GM18499 (cell line): ENCODE results near the gene SLC16A8.
"Not testable (repeated sequence)": the region's sequence is repeated elsewhere in the genome, so short reads cannot be mapped to it uniquely, and the experiment has no call there.

Source experiments
- ATAC-seq: cut with Tn5 transposase; IDR thresholded peaks from one replicate; pipeline ENCODE4 v1.9.1; 2021; ENCODE audit warnings: moderate number of reproducible peaks; ENCODE audit not compliant: insufficient read depth, unreplicated experiment

SLC16A8 gene

DNA sequence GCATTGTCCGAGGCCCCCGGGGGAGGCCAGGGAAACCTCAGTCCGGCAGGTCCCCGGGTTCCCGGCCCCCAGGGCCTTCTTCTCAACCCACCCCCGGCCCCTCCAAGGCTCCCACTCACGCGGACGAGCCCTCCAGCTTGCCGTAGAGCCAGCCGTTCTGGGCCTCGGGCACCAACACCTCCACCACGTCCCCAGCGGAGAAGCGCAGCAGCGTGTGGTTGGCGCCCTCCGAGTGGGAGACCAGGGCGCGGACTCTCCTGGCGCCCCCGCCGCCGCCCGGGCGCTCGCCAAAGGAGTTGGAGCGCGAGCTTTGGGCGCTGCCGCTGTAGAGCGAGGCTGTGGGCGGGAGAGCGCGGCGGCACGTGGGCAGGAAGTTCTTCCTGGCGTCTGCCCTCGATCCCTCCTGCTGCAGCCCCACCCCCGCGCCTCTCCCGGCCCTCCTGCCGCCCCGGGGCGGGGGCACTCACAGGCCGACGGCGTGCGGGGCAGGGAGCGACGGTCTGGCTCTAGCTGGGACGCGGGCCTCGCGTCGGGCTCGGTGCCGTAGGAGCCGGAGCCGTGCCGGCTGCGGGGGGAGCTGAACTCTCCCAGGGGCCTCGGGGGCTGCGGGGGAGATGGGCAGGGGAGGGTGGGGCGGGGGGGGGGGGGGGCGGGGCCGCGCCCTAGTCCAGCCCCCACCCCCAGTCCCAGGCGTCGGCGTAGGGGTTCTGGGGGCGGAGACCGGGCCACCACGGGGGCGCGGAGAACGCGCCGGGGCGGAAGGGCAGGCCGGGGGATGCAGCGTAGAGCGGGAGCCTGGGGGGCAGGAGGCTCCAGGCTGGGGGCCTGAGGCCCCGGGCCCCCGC lies 4.9 kb upstream of the SLC16A8 start:
- ATAC-seq: no peak

DNA sequence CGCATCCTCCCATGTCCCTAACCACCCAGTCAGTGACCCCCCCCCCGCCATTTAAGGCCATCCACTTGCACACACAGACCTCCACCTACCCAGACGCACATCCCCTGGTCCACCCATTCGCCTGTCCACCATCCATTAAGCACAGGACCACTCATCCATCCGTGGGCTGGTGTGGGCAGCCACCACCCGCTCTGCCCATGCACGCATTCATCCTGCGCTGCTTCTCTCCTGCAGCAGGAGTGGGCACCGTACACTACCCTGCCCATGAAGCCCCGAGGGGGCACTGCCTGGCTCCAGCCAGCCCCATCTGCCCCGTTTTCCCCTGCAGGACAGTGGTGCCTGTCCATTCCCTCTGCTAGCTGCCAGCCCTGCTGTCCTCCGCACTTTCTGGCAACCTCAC lies 3.9 kb upstream of the SLC16A8 start:
- no peak for ATAC-seq

DNA sequence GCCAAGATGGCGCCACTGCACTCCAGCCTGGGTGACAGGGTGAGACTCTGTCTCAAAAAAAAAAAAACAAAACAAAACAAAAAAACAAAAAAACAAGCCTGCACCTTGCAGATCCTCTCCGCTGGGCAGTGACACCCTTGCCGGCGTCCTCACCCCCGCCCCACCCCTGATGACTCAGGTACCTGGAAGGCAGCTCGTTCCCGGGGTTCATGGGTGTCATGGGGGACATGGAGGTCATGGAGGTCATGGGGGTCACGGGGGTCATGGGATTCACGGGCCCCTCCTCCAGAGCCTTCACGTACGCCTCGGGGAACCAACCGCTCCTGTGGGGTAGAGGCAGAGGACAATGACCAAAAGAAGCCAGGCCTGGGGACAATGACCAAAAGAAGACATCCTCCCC lies 3.0 kb upstream of the SLC16A8 start:
- ATAC-seq: no peak

DNA sequence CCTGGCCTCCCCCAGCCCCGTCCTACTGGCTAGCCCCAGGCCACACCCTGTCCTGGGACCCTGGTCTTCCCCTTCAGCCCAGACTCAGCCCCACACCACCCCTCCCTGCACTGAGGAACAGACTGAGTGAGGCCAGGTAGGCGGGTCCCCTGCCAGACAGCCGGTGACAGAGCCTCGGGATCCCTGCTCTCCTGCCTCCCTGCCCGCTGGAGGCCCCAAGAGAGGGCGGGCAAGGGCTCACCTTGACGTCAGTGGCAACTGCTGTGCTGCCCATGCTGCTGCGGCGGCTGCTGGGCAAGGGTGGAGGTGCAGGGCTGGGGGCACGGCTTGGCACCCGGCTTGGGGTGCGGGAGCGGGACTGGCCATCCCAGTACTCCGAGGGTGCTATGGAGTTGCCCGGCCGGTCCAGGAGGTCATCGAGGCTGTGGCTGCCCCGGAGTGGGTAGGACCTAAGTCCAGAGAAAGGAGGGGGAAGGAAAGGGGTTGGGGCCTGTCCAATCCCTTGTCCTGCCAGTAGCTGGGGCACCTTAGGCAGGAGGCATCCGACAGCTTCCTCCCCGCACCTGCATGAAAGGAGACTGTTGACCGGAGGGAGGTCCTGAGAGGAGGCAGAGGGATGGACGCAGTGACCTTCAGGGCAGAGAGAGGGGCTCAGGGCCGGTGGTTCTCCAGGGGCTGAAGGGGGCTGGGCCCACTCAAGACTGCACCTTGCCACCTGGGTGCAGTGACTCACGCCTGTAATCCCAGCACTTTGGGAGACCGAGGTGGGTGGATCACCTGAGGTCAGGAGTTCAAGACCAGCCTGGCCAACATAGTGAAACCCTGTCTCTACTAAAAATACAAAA lies 2.2 kb upstream of the SLC16A8 start:
- no peak for ATAC-seq

DNA sequence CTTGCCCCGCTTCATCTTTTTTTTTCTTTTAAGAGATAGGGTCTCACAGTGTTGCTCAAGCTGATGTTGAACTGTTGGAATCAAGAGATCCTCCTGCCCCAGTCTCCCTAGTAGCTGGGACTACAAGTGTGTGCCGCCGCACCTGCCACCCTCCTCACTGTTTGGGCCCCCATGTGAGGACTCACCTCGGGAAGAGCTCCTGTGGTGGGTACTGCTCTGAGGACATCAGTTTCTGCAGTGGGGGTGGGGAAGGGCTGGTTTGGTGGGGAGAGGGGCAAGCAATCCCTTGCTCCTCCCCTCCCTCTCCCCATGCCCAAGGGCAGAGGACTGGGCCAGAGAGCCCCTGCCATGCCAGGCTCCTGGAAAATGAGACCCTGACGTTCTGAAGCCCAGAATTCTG lies 1.5 kb upstream of the SLC16A8 start:
- ATAC-seq: no peak

DNA sequence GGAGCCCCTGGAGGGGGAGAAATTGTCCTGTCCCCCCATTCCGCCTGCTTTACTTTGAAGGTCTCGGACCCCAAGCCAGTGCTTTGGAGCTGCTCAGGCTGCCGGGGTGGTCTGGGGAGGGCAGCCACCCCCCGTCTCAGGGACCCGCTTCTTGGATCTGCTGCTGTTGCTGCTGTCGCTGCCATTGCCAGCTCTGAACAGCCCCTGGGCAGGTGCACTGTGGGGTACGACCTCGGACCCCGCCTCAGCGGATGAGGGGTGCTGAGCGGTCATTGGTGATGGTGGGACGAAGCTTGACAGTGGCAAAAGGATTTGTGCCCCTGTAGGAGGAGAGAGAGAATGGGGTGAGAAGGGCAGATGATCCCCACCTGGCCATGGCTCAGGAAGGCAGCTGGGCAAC lies 1.1 kb upstream of the SLC16A8 start:
- no peak for ATAC-seq

DNA sequence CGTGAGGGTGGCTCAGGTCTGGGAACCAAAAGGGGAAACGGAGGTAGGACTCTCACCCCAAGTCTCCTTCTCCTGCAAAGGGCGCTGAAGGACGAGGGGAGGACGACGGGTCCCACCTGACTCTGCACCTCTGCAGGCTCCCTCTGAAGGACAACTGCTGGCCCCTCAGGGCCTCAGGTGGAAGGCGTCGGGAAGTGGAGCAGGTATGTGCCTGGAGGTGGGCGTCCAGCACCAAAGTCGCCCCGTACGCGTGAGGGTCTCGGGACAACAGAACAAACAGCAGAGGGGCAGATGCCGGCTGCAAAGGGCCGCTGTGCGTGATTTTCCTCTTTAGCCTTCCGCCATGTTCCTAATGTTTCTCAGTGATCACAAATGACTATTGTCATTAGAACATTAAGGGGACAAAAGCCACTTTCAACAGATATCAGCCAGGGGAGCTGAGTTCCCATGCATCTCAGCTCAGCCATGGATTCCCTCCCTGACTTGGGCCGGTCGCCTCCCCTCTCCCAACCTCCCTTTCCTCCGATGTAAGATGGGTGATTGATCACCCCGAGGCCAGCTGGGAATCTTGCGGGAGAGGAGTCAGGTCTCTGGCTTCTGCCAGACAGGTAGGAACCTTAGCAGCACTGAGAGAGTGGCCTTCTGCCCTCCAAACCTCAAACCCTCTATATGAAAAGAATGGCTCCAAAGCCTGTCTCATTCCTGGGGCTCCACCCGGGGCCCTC lies 836 bp downstream of the SLC16A8 start:
- no peak for ATAC-seq

DNA sequence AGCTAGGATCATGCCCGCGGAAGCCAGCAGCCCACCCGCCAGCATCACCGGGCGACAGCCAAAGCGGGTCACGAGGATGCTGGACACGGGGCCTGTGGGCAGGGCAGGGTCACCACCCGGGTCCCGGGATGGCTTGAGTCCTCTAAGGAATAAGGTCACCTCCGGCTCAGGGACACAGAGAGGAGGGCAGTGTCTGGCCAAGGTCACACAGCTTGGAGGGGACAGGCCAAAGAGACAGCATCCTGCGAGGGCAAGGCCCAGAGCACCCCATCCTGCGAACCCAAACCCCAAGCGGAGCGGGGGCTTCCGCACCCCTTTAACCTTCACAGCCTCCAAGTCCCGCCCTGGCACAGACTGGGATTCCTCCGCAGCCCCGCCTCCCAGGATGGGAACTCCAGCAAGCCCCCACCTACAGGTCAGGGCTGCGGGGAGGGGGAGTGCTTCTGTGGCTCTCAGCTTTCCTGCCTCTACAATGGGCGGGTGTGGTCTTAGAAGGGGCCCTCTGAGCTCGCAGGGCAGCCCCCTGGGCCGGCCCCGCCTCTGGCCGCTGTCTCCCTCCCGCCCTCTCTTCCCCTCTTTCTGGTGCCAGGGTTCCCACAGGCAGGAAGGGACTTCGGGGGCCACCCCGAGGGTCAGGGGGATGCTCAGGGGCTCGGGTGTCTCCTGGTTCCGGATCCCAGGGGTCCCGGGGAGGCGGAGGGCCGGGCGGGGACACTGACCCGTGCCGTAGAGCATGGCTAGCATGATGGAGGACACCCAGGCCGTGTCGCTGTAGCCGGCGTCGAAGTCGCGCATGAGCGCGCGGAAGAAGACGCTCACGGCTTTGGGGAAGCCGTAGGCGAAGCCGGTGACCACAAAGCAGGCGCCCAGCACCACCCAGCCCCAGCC lies 1.8 kb downstream of the SLC16A8 start:
- ATAC-seq: no peak

DNA sequence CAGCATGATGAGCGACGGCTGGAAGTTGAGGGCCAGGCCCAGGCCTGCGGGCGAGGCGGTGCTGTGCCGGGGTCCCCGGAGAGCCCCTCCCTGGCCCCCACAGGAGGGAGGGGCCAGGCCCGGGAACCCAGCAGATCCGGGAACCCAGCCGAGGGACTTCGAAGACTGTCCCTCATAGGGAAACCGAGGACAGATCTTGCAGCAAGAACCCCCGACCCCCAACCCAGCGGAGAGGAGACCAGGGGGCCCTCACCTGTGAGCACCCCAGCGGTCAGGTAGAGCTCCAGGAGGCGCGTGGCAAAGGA lies 2.4 kb downstream of the SLC16A8 start:
- no peak for ATAC-seq

DNA sequence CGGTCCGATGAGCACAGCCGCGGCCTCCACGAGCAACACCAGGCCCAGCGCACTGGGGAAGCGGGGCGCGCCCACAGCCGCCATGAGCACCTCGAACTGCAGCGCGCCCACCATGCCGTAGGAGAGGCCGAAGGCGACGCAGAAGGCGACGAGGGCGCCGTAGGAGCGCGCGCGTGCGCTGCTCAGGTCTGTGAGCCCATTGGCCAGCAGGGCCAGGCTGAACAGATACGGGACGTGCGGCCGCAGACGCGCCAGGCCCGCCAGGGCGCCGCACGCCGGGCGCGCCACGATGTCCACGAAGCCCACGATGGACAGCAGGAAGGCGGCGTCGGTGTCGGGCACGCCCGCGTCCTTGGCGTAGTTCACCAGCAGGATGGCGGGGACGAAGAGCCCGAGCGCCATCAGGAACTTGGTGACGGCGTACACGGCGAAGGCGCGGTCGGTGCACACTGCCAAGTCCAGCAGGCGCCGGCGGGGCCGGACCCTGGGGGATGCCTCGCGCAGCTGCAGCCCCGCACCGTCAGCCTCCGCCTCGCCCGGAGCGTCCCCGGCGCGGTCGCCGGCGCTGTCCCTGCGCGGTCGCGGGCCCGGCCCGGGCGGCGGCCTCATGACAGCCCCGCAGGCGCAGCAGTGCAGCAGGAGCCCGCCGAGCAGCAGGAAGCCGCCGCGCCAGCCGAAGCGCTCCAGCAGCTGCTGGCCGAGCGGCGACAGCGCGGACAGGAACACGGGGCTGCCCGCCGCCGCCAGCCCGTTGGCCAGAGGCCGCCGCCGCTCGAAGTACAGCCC lies 2.9 kb downstream of the SLC16A8 start:
- ATAC-seq: no peak

DNA sequence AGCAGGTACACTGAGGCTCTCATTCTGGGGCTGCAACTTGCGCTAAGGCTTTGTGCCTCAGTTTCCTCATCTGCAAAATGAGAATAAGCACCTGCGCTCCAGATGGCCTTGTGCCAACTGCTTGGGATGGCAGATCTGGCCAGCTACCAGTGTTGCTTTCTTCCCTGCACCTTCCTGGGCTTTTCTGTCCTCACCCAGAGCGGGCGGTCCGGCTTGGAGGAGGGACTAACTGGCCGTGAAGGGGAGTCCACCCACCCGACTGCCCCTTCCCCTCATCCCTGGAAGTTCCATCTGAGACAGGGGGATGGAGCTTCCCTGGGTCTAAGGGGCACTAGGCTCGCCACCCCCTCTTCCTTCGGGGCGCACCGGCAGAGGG lies 3.5 kb downstream of the SLC16A8 start:
- ATAC-seq: no peak

DNA sequence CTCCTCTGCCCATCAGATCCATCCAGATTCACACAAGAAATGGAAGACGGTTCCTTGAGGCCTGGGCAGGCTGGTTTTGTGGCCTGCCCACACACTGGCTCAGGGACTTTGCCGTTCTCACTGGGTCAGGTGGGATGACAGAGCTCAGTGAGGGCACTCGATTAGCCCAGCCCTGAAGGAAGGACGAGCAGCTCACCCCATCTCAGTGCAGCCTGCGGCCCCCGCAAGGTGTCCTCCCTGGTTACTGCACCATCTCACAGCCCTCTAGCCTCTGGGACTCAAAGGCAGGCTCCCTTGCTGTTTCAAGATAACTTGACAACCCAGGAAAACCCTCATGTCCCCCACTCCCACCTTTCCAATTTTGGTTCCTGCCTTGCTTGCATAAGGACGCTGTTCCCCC lies 4.2 kb downstream of the SLC16A8 start:
- no peak for ATAC-seq

DNA sequence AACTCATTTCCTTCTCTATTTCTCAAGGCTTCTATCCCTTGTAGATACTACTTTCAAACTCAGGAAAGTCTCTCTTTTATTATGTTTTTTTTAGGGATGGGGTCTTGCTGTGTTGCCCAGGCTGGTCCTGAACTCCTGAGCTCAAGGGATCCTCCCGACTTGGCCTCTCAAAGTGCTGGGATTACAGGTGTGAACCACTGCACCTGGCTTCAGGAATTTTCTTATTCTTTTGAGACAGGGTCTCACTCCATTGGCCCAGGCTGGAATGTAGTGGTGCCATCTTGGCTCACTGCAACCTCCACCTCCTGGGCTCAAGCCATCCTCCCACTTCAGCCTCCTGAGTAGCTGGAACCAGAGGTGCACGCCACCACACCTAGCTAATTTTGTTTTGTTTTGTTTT lies 4.8 kb downstream of the SLC16A8 start:
- ATAC-seq: not testable (repeated sequence)

DNA sequence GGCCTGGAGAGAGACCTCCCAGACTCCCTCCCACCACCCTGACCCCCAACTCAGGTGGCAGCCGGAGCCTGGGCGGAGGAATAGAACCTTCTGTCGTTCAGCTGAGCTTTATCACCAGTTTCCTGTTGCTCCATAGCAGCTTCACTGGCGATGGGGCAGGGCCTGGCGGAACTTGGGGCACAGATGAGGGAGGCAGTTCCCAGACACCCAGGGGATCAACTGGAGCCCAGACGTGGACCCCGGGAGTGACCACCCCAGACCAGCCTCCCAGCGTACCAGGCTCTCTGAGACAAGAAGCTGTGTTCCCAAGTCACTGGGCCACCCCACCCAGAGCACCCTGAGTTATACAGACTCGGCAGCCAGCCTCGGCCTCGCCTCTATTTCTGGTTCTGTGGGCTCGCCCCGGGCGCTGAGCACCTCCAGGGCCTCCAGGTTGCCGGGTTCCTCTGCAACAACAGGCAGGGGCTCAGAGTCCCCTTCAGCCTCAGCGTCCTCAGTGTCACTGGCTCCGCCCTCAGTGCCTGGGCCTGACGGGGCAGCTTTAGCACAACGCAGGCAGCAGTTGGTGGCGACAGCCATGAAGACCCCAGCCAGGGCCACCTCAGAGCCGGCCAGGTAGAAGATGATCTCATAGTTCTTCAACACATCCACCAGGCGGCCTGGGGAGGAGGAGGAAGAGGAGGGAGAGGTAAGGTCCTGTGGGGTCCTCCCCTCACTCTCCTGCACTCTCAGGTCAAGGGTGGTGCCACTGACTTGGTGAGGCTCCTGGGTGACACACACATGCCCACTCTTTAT lies 5.7 kb downstream of the SLC16A8 start:
- ATAC-seq: no peak

DNA sequence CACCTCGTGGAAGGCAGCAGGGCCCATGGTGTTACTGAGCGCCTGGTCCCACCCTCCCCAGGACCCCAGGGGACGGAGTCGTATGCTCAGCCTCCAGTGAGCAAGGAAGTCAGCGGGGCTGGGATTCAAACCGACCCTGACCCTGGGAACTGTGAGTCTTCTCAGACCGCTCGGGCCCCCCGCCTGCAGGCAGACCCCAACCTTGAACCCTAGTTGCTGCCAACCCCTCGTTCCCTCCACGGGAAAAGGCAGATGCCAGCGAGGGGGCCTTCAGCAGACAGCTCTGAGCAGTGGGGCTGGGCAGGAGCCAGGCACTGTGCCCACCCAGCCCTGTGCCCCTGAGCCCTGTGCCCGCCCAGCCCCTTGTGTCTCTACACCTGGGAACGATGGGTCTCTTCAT lies 6.4 kb downstream of the SLC16A8 start:
- no peak for ATAC-seq

DNA sequence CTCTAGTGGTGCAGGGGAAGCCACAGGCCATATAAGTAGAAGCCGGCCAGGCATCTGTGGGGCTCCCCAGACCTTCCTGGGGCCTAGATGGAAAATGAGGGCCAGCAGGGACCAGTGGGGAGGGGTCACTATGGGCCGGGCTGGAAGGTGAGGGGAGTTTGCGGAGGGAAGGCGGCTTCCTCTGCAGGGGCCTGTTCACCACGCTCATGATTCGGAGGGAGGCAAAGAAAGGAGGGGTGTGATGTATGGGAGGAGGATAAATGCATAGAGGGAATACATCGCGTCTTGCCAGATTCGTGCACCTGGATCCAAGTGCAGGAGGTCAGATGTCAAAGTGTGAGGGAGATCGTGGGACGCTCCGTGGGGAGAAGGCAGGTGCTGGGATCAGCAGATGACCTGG lies 6.9 kb downstream of the SLC16A8 start:
- no peak for ATAC-seq

DNA sequence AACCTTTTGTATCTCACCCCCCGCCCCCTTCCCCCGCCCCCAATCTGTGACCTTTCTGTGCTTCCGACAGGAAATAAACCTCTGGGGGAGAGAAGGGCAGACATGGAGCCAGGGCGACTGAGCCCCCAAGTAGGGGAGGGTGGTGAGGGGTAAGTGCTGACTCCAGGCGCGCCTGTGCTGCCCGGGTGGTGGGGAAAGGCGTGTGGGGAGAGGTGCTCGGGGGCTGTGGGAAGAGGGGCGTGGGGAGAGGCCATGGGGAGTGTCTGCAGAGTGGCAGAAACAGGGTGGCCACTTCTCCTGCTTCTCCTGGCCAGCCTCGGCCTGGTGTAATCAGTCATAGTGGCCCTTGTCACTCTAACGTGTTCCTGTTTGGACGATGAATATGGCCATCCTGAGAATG lies 8.0 kb downstream of the SLC16A8 start:
- no peak for ATAC-seq

DNA sequence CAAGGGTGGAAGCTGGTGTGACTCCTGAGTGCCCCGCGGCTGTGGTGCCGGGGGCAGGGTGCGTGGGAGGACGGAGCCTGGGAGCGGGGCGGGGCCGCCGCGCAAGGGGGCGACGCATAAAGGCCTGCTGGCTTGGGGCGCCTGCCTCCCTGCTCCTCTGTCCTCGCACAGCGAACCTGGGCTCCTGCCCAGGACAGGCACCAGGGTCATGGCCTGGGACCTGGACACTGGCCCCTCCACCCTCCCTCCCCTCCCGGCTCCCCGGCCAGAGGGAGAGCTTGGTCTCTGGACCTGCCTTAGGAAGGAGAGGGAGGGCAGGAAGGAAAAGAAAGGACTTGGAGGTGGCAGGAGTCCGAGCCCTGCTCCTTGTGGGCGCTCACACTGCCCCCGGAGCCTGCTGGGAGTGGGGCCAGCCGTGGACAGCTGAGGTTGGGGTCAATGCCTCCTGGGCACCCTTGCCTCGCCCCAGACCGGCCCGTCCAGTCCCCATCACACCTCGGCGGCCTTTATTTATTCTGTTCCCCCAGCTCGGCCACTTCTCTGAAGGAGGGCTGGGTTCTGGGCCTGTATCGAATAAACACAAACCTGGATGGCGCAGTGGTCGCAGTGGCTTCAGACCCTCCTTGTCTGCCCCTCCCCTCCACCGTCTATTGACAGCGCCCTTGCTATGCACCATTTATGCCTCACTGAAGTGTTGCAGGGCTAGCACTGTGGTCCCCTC lies 8.7 kb downstream of the SLC16A8 start:
- ATAC-seq: no peak
